RKO (cell line): Measurements from ENCODE around the gene WARS2.

ENCODE experiments used
- DNase-seq: peaks from one replicate; pipeline ENCODE4 v3.0.0-alpha.2; 2016; ENCODE audit warnings: low spot score

WARS2 gene

GRCh38 chr1:119083479-119083878, 57.0 kb downstream of the WARS2 start:
- DNase-seq = no peak

GRCh38 chr1:119081700-119082099, 58.8 kb downstream of the WARS2 start:
- no peak for DNase-seq

DNA sequence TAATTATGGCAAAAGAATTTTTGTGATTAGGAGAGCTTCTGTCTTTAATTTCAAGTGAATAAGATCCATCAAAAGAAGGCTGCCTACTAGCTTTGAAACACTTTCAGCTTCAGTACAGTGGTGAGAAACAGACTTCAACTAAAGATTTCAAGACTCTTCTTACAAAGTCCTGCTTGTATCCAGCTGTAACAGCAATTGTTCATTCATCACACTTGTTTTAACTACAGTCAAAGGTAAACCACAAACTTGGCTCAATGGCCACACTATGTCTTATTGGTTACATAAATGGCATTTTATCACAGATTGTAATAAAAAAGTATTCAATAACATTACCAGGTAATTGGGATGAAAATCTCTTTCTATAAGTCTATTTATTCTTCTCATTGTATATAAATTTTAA, 59.2 kb downstream of the WARS2 start:
- DNase-seq = no peak

GRCh38 chr1:119080586-119080985, 59.9 kb downstream of the WARS2 start:
- no peak for DNase-seq

DNA sequence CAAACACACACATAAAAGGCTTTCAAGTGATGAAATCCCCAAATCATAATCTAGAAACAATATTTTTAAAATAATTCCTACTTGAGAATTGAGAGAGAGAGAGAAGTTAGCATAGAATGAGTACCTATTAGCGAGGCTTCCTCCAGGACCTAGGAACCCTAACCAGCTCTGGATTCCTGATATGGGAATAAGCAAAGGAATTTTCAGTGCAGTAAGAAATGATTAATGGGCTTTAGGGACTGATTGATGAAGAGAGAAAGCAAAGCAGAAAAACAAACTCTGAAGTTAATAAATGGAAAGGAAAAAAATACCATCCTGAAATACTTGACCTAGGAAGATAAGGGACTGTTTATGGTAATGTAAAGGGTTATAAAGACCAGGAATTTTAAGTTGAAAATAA, 60.6 kb downstream of the WARS2 start:
- no peak for DNase-seq

DNA sequence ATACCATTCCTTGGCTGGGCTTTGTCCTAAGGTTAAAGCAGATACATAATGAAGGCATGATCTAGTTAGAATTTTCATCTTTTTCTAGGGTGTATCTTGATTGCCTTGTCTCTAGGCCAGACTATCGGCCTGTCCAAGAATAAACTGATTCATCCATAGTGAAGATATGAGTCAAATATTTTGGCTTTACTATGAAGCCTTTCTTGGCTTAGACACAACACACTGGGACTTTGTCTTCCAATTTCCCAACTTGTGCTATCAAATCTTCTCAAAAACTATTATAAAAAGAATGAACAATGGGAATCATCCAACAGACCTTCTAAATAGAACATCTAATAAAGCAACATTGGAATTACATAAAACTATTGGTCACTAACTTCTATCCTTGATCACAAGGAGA, 64.8 kb downstream of the WARS2 start:
- no peak for DNase-seq

- no peak for DNase-seq
Observed at GRCh38 chr1:119071321-119071720, 69.1 kb downstream of the WARS2 start.

DNA sequence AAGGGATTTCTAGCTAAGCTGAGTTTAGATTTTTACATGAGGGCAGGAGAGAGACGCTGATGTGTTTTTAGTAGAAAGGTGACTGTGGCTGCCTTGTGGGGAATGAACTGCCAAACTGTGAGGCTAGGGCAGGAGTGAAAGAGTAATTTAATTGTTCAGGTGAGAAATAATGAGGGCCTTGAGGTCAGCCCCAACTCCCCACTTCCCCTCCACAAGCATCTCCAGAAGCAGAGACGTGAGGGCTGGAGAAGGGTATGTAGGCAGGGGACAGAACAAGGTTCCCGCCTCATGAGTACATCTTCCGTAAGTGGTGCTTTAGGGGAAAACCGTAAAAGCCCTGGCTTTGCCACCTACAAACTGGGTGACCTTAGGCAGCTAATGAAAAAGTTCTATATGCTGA, 70.8 kb downstream of the WARS2 start:
- DNase-seq = no peak

DNA sequence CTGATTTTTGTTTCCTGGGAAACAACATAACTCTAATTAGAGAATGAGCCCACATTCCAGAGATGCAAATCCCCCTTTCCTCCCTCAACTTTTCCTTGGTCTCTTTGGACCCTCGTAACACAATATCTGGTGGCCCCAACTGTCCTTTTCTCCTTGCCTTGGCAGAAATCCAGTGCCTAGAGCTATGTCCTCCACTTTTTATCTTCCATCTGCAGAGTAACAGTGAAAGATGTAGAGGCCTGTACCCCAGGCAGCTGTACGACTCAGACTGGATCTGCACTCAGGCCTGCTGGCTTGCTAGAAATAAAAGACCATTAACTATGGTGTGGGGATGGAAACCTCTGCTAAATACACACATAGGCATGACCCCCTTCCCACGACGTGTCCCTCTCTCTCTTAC, 72.0 kb downstream of the WARS2 start:
- no peak for DNase-seq

DNA sequence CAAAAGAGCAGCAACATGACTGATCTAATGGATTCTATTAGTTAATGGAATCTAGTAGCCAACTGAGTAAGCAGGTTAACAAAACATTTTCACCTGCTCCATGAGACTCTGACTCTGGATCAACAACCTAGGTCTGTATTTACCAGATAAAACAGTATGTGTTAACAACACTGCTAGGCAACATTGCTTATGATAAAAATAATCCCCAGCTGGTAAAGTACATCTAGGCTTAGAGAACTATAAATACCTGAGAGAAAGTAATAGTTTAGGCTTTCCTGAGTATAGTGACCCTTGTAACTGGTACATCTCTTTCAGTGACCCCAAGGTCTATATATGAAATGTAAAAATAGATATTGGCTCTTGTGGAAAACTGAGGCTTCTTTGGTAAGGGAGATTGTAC, 78.8 kb downstream of the WARS2 start:
- DNase-seq = no peak

GRCh38 chr1:119055568-119055967, 84.9 kb downstream of the WARS2 start:
- no peak for DNase-seq

DNA sequence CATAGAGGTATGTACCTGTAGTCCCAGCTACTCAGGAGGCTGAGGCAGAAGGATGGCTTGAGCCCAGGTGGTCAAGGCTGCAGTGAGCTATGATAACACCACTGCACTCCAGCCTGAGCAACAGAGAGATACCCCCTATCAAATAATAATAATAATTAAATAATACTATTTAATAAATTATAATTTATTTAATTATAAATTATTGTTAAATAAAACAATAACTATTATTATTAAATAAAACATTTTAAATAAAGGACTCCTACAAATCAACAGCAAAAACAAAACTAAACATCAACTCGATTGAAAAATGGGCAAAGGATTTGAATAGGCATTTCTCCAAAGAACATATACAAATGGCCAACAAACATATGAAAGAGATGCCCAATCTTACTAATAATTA, 86.5 kb downstream of the WARS2 start:
- no peak for DNase-seq

- no peak for DNase-seq
Observed at GRCh38 chr1:119052267-119052666, 88.2 kb downstream of the WARS2 start.

GRCh38 chr1:119048624-119049404, 91.6 kb downstream of the WARS2 start:
- no peak for DNase-seq

DNA sequence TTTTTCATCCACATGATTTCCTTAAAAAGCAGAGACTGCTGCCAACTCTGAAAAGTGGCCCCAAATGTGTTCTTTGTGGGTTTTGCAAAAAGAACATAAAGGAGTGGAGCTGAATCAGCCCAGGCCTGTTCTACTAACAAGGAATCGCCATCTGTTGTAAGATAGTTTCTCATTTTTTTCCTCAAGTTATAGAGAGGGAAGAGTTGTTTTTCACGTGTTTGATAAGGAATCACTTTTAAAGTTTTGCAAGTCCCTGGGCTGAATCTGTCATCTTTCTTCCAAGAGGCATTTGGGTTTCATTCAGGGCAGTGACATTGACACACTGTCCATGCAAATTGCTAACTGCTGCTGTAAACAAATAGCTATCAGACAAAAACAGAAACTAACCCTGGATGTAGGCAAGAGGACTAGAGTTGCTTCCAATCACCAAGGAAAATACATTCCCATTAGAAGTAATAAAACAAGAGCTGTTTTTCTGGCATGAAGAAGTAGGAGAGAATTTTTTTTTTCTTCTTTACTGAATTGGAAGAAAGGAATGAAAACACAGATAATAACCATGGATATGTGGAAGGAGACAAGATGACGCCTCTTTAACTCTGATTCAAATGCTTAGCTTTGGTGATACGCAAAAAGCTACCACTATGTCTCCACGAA, 93.5 kb downstream of the WARS2 start:
- DNase-seq = no peak

- no peak for DNase-seq
Observed at GRCh38 chr1:119046429-119046784, 94.0 kb downstream of the WARS2 start.

DNA sequence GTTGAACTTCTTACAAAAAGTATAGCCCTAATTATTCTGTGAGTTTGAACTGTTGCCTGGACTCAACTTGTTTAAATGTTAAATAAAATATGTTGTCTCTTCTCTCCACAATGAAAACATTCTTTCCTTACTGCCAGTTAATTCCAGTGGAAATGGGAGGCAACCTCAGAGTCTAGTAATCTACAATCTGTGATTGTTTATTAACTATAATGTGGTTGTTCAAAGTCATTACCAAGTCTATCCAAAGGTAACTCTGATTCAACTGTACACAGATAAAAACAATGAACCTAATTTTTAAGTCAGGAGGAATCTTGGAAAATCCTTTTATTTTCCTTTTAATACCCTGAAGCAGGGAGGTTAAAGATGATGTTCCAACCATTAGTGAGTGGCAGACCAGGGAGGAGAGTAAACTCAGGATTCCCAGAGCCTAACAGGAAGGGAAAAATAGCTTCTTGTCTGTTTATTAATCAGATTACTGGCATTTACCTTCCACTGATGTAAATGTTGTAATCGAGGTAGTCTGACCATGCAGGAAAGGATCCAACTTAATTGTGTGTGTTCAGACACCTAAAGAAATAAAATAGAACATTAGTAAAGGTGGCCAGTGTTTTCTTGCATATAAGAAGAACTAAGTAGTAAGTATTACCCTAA, 95.2 kb downstream of the WARS2 start:
- DNase-seq = no peak

DNA sequence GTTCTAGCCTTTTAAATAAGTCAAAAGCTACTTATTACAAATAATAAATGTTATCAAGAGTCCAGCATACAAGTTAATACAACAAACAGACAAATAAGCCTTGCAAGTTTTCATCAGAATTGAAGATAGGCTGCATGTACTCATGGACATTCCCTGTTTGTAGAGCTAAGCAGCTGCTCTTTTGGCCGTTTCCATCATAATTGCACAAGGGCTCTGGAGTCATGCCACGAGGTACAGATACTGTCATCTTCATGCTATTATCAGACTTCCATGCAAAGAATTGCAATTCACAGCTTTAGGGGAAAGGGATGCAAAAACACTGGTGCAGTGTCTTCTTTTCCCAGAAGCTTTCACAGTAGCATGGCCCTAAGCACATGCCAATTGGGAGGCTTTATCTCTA, 99.5 kb downstream of the WARS2 start:
- no peak for DNase-seq

GRCh38 chr1:119040489-119040888, 100.0 kb downstream of the WARS2 start:
- DNase-seq = peak; percentile 8

- DNase-seq = no peak
Observed at GRCh38 chr1:119038363-119038762, 102.1 kb downstream of the WARS2 start.

DNA sequence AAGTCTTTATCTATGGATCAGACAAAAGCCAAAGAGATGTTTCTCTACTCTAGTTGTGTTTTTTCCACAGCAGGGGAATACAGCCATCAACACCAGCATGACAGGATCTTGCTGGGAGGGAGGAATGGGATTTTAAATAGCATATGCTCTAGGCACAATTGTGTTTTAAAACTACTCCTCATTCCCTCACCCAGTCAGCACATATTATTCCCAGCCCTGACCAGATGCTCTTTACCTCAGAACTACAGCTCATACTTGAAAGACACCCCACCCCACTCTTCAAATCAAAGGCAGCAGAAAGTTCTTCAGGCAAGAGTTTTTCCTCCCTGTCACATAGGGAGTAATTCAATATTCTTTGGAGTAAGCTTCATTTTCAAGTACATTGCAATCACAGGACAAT, 106.1 kb downstream of the WARS2 start:
- no peak for DNase-seq

DNA sequence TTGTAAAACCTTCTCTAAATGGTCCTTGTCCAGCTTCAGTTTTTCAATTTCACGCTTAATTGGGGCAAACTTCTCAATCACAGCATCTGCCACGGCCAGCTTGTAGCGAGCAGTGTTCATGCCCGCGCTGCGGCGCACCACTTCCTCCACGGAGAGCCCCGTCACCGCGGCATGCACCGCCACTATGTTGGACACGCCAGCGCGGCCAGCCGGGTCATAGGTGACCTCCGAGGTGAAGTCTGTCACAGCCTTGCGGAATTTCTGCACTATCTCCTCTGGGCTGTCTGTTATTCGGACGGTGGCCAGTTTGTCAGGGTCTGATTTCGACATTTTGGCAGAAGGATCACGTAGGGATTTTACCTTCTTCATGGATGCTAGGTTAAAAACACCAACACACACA, 107.5 kb downstream of the WARS2 start:
- no peak for DNase-seq

GRCh38 chr1:119027759-119028158, 112.7 kb downstream of the WARS2 start:
- DNase-seq = no peak

GRCh38 chr1:119026956-119027355, 113.5 kb downstream of the WARS2 start:
- no peak for DNase-seq
